ENCODE results near the gene ZNF474.

Gene ZNF474

GRCh38 chr5:122145906-122146305 lies 16.6 kb downstream of the ZNF474 start:
- no peak overlapping the region for H3K4me3 ChIP-seq (ENCODE audit: low read depth, low read length)
- no peak for TF ChIP-seq POLR2A (IDR thresholded peaks at IDR 0.05; ENCODE audit: extremely low read depth, insufficient read length)
- TF ChIP-seq CTCF (IDR thresholded peaks at IDR 0.05; ENCODE audit: low read depth, low read length) = no peak
- no peak for TF ChIP-seq MYC (IDR thresholded peaks at IDR 0.05; ENCODE audit: low read depth, low read length)
- no peak for TF ChIP-seq MAX (IDR thresholded peaks at IDR 0.05; ENCODE audit: low read depth, low read length)
- DNase-seq (ENCODE audit: low read depth) = no peak

- TF ChIP-seq MAX (IDR thresholded peaks at IDR 0.05; ENCODE audit: low read depth, low read length) (no peak), CTCF (IDR thresholded peaks at IDR 0.05; ENCODE audit: low read depth, low read length) (no peak), POLR2A (IDR thresholded peaks at IDR 0.05; ENCODE audit: extremely low read depth, insufficient read length) (no peak), MYC (IDR thresholded peaks at IDR 0.05; ENCODE audit: low read depth, low read length) (no peak)
- H3K4me3 ChIP-seq (ENCODE audit: low read depth, low read length) = no peak overlapping the region
- DNase-seq (ENCODE audit: low read depth) = no peak
Observed at GRCh38 chr5:122149321-122150090, 20.2 kb downstream of the ZNF474 start.

- TF ChIP-seq POLR2A (IDR thresholded peaks at IDR 0.05; ENCODE audit: extremely low read depth, insufficient read length) (no peak), MYC (IDR thresholded peaks at IDR 0.05; ENCODE audit: low read depth, low read length) (no peak), MAX (IDR thresholded peaks at IDR 0.05; ENCODE audit: low read depth, low read length) (no peak), CTCF (IDR thresholded peaks at IDR 0.05; ENCODE audit: low read depth, low read length) (no peak)
- DNase-seq (ENCODE audit: low read depth) = no peak
- no peak overlapping the region for H3K4me3 ChIP-seq (ENCODE audit: low read depth, low read length)
Observed at GRCh38 chr5:122150215-122150614, 20.9 kb downstream of the ZNF474 start.

- no peak overlapping the region for H3K4me3 ChIP-seq (ENCODE audit: low read depth, low read length)
- DNase-seq (ENCODE audit: low read depth) = no peak
- TF ChIP-seq POLR2A (IDR thresholded peaks at IDR 0.05; ENCODE audit: extremely low read depth, insufficient read length) (no peak), CTCF (IDR thresholded peaks at IDR 0.05; ENCODE audit: low read depth, low read length) (no peak), MAX (IDR thresholded peaks at IDR 0.05; ENCODE audit: low read depth, low read length) (no peak), MYC (IDR thresholded peaks at IDR 0.05; ENCODE audit: low read depth, low read length) (no peak)
Observed at GRCh38 chr5:122151640-122152039, 22.3 kb downstream of the ZNF474 start.

- DNase-seq (ENCODE audit: low read depth) = no peak
- TF ChIP-seq MYC (IDR thresholded peaks at IDR 0.05; ENCODE audit: low read depth, low read length) = no peak
- no peak for TF ChIP-seq MAX (IDR thresholded peaks at IDR 0.05; ENCODE audit: low read depth, low read length)
- TF ChIP-seq POLR2A (IDR thresholded peaks at IDR 0.05; ENCODE audit: extremely low read depth, insufficient read length) = no peak
- TF ChIP-seq CTCF (IDR thresholded peaks at IDR 0.05; ENCODE audit: low read depth, low read length) = no peak
- no peak overlapping the region for H3K4me3 ChIP-seq (ENCODE audit: low read depth, low read length)
Observed at GRCh38 chr5:122152266-122152900, 23.0 kb downstream of the ZNF474 start.
